Measurements from ENCODE around the gene ZNF768. TPM values are rescaled to one million over a fixed set of nuclear protein-coding genes. Genes with fewer than 3 reads are reported as not detected.

Gene ZNF768
- total RNA-seq, 1 experiment from 2014 or later, result 48.8 TPM

GRCh38 chr16:30557957-30558788, 31.8 kb upstream of the ZNF768 start, which contains the start of gene ZNF764 (continued):
- TF ChIP-seq REST (IDR thresholded peaks at IDR 0.05; ENCODE audit: low read depth), result no peak
- peak; percentile 64; the same call in 1 of the 2 replicates for TF ChIP-seq SIN3A (IDR thresholded peaks at IDR 0.05; ENCODE audit: low read depth)
- TF ChIP-seq MAX (IDR thresholded peaks at IDR 0.05), result peak; percentile 84
- TF ChIP-seq ATF3 (IDR thresholded peaks at IDR 0.05), result no peak
- peak; percentile 99 for TF ChIP-seq YY1 (IDR thresholded peaks at IDR 0.05; ENCODE audit: extremely low read depth, insufficient replicate concordance, low read depth, low read length)
- peak; percentile 89 for TF ChIP-seq ZFX (IDR thresholded peaks at IDR 0.05)
- TF ChIP-seq RAD21 (IDR thresholded peaks at IDR 0.05; ENCODE audit: low read depth), result no peak; the same call in 1 of the 2 replicates
- peak; percentile 86 for TF ChIP-seq POLR2AphosphoS5 (IDR thresholded peaks at IDR 0.05; ENCODE audit: low read depth, low read length)
- peak; percentile 98 for TF ChIP-seq EGR1 (IDR thresholded peaks at IDR 0.05; ENCODE audit: low read depth)
- TF ChIP-seq POLR2A (IDR thresholded peaks at IDR 0.05; ENCODE audit: borderline replicate concordance, extremely low read depth, insufficient read depth, insufficient read length), result peak; percentile 88
- TF ChIP-seq ELF1 (IDR thresholded peaks at IDR 0.05; ENCODE audit: borderline replicate concordance, low read depth), result no peak; the same call in 1 of the 2 replicates
- no peak for TF ChIP-seq EZH2 (IDR thresholded peaks at IDR 0.05)
